ENCODE results near the gene ACSL5. TPM values are rescaled to one million over a fixed set of nuclear protein-coding genes. Genes with fewer than 3 reads are reported as not detected.

ACSL5 gene
- total and polyA plus RNA-seq, 2 of the 4 experiments (the other 2 are of a cell fraction) = 0.87 to 1.3 TPM

DNA sequence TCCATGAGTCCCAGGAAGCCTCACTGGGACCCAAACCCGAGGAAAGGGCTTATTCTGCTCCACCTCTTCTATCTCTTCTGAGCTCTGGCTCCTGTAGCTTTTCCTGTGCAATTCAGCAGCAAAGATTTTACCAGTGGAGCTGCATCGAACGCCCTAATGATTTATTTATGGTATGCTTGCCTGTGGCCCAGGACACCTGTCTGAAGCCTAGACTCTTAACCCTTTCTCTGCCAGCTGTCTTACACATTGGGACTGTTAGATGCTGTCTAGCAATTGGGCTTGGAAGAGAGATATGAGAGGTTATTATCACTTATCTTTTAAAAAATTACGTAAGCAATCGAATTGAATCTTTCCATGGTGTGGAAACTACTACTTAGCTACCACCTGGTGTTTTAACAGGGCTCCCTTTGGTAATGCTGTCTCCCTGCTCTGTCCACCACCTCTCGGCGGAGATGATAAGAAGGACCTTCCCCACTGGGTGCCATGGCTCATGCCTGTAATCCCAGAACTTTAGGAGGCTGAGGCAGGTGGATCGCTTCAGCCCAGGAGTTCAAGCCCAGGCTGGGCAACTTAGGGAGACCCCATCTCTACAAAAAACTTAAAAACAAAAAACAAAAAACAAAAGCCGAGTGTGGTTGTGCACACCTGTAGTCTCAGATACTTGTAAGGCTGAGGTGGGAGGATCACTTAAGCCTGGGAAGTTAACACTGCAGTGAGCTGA, 8.8 kb downstream of the ACSL5 start:
- ChIA-PET POLR2A (ENCODE audit: unreplicated experiment) (no interaction called here), CTCF (interaction anchor here (1.1 kb wide), 1 partner anchor 147 kb away, joined by 3 read pairs; no protein-coding TSS in a partner anchor)
- Histone ChIP-seq H4K8ac (ENCODE audit: low read depth in 2 of 2, low read length in 2 of 2) (no peak overlapping the region), H3K4me2 (ENCODE audit: low read depth, low read length) (no peak overlapping the region), H3K27ac (ENCODE audit: insufficient read depth, low read length) (no peak overlapping the region), H4K20me1 (ENCODE audit: insufficient read depth, low read length) (no peaks in the 10 kb centered on the region), H3K9me1 (ENCODE audit: insufficient read depth, low read length) (no peaks in the 10 kb centered on the region), H2BK5ac (ENCODE audit: low read depth, low read length, poor library complexity, severe bottlenecking) (no peak overlapping the region), H3K9me3 (ENCODE audit: control insufficient read depth, insufficient read depth, low read length) (no peaks in the 10 kb centered on the region), H3K27me3 (ENCODE audit: control insufficient read depth, insufficient read depth, low read length) (no peaks in the 10 kb centered on the region), H3K36me3 (ENCODE audit: control insufficient read depth, insufficient read depth, low read length) (no peaks in the 10 kb centered on the region; the same call in 1 of the 2 replicates), H3K14ac (replicated peaks; ENCODE audit: low read depth, low read length) (no peak overlapping the region), H2BK20ac (ENCODE audit: low read depth, low read length) (no peak overlapping the region), H3K56ac (ENCODE audit: extremely low read depth, insufficient read depth, low read length) (no peak overlapping the region), H2AK9ac (replicated peaks; ENCODE audit: low read depth, low read length, poor library complexity) (no peak overlapping the region), H4K91ac (ENCODE audit: insufficient read depth, low read depth, low read length) (no peak overlapping the region), H3K79me1 (ENCODE audit: low read depth in 1 of 2, low read length in 2 of 2) (no peaks in the 10 kb centered on the region), H2AK5ac (ENCODE audit: low read depth, low read length) (peak overlapping the region; percentile 13; the same call in 1 of the 2 replicates), H3K9ac (ENCODE audit: low read depth, low read length) (no peak overlapping the region), H4K5ac (ENCODE audit: low read depth, low read length) (no peak overlapping the region), H3K4me1 (ENCODE audit: control insufficient read depth, insufficient read depth, low read length) (peaks cover 4% of the 10 kb centered on the region; the same call in 1 of the 2 replicates), H3K4me3 (ENCODE audit: insufficient read depth, low read depth, low read length) (no peak overlapping the region), H2BK15ac (ENCODE audit: low read depth, low read length) (no peak overlapping the region), H2BK120ac (ENCODE audit: low read depth, low read length) (no peak overlapping the region; the same call in 1 of the 2 replicates), H2AFZ (replicated peaks; ENCODE audit: low read length, poor library complexity) (no peak overlapping the region), H3K18ac (ENCODE audit: low read depth, low read length) (no peak overlapping the region), H3K23ac (ENCODE audit: low read depth, low read length) (no peak overlapping the region), H3K4ac (ENCODE audit: low read depth, low read length) (no peak overlapping the region)
- intact Hi-C loops (cut with micrococcal nuclease) = no loop called here
- dilution Hi-C loops (cut with HindIII; ENCODE audit: low sequenced_read_pairs, unreplicated experiment) = no loop called here
- no peak for TF ChIP-seq CHD1 (IDR thresholded peaks at IDR 0.05; ENCODE audit: low read depth, low read length)
- no peak for TF ChIP-seq NFE2L2 (IDR thresholded peaks at IDR 0.05; ENCODE audit: low read depth, low read length)
- no peak for TF ChIP-seq RAD21 (IDR thresholded peaks at IDR 0.05; ENCODE audit: low read length)
- in situ Hi-C loops (cut with MboI; ENCODE audit: low sequenced_read_pairs) = no loop called here
- no CpG with 5 or more reads among the region's 9 CpGs for WGBS, 2 experiments (ENCODE audit: extremely low coverage in 2 of 2, insufficient read length in 1 of 2)
- no TSS peak for BruUV-seq (replicated peaks)
- ATAC-seq (ENCODE audit: low read depth) = no peak
- DNase-seq = no peak

Data from IMR-90 (cell line).